OCI-LY7 (cell line): ENCODE measurements around the gene SYCP2L.
A peak's percentile ranks its signal among the peaks of the same experiment; 100 is the strongest.

Experiments
- EZH2phosphoT487 ChIP-seq: fragments of 200-600 bp; sonication (generic); IDR thresholded peaks from 2 replicates; pipeline ENCODE4 v1.6.1; 2018; ENCODE audit warnings: low read depth, borderline replicate concordance, mild to moderate bottlenecking, mixed run types, antibody characterized with exemption, low read length, moderate library complexity, mixed read lengths
- TF ChIP-seq, protein P1 (sequence below): fragments of 200-600 bp; sonication (generic); conservative IDR thresholded peaks from 2 replicates; pipeline ENCODE4 v1.5.1; 2014; ENCODE audit warnings: mild to moderate bottlenecking, antibody characterized with exemption, low read length, moderate library complexity, mixed read lengths

DNA sequence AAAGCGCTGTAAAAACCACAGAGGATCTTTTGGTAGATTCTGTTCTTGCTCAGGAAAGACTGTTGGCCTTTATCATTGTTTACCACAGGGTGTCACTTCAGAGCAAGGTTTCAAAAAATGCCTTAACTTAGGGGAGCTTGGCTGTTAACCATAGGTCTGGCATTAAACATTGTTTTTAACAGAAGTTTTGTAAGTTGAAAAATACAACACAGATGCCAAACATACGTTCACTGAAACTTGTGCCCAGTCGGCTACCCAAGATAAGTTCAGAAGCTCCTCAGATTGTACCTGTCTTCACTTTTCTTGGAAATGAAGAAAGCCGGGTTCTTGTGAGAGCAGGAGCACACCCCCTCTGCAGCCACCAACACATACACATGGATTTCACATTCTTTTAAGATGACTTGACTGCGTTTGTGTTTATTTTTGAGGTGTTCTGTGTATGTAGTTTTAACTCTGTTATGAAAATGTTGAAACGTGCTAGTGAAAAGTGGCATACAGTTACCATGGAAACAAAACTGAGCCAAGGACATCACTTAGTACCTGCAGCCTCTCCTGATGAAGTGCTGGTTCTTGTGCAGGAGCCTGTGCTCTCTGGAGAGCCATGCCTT, 64.9 kb downstream of the SYCP2L start:
- TF ChIP-seq, protein P1, sequence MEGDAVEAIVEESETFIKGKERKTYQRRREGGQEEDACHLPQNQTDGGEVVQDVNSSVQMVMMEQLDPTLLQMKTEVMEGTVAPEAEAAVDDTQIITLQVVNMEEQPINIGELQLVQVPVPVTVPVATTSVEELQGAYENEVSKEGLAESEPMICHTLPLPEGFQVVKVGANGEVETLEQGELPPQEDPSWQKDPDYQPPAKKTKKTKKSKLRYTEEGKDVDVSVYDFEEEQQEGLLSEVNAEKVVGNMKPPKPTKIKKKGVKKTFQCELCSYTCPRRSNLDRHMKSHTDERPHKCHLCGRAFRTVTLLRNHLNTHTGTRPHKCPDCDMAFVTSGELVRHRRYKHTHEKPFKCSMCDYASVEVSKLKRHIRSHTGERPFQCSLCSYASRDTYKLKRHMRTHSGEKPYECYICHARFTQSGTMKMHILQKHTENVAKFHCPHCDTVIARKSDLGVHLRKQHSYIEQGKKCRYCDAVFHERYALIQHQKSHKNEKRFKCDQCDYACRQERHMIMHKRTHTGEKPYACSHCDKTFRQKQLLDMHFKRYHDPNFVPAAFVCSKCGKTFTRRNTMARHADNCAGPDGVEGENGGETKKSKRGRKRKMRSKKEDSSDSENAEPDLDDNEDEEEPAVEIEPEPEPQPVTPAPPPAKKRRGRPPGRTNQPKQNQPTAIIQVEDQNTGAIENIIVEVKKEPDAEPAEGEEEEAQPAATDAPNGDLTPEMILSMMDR, result peak; percentile 71
- TF ChIP-seq EZH2phosphoT487, result no peak
